Measurements from ENCODE around the gene S100B.
A peak's percentile ranks its signal among the peaks of the same experiment; 100 is the strongest.

S100B gene

DNA sequence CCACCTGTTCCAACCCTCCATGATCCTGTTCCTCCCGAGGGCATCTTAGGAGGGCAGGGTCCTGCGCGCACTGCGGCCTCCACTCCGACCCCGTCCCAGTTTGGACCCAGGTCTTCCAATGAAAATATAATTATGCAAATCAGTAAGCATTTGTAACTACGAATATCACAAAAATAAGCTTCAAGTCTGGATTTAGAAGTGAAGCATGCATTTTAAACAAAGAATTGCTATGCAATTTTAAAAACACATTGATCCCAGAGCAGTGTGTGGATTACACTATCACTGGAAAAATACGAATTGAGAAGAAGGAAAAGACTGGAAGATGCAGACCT is 31.3 kb upstream of the S100B start:
- peak overlapping the region; percentile 70 for H3K9ac ChIP-seq (ENCODE audit: low read depth, low read length)
- H3K27ac ChIP-seq (ENCODE audit: low read length), result peak overlapping the region; percentile 72
- H3K27me3 ChIP-seq (ENCODE audit: insufficient read depth, low read length, poor library complexity), result no peaks in the 10 kb centered on the region
- H4K20me1 ChIP-seq (ENCODE audit: insufficient read depth, low read length), result peaks cover 9% of the 10 kb centered on the region; the same call in 1 of the 2 replicates
- peak overlapping the region; percentile 38 to 74 for H3K4me3 ChIP-seq (ENCODE audit: low read depth in 1 of 2, low read length in 2 of 2)
- peaks cover 47% of the 10 kb centered on the region for H3K4me1 ChIP-seq (ENCODE audit: insufficient read depth, low read length)
- peak overlapping the region; percentile 96 for H3K4me2 ChIP-seq (ENCODE audit: insufficient read depth, low read length)
- TF ChIP-seq EZH2 (IDR thresholded peaks at IDR 0.05; ENCODE audit: borderline replicate concordance, low read depth, low read length, severe bottlenecking), result no peak
- TF ChIP-seq, protein P1, sequence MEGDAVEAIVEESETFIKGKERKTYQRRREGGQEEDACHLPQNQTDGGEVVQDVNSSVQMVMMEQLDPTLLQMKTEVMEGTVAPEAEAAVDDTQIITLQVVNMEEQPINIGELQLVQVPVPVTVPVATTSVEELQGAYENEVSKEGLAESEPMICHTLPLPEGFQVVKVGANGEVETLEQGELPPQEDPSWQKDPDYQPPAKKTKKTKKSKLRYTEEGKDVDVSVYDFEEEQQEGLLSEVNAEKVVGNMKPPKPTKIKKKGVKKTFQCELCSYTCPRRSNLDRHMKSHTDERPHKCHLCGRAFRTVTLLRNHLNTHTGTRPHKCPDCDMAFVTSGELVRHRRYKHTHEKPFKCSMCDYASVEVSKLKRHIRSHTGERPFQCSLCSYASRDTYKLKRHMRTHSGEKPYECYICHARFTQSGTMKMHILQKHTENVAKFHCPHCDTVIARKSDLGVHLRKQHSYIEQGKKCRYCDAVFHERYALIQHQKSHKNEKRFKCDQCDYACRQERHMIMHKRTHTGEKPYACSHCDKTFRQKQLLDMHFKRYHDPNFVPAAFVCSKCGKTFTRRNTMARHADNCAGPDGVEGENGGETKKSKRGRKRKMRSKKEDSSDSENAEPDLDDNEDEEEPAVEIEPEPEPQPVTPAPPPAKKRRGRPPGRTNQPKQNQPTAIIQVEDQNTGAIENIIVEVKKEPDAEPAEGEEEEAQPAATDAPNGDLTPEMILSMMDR (IDR thresholded peaks at IDR 0.05; ENCODE audit: borderline replicate concordance, extremely low read depth, low read length, poor library complexity, severe bottlenecking), result no peak
- H3K9me3 ChIP-seq (ENCODE audit: insufficient read depth, low read length, severe bottlenecking), result no peaks in the 10 kb centered on the region
- ATAC-seq (ENCODE audit: insufficient read depth, low read depth) (no peak), DNase-seq (no peak)
- peak overlapping the region; percentile 83 for H2AFZ ChIP-seq (ENCODE audit: low read depth, low read length)
- H3K79me2 ChIP-seq (ENCODE audit: insufficient read depth, low read length), result peaks cover 54% of the 10 kb centered on the region
- peaks cover 30% of the 10 kb centered on the region for H3K36me3 ChIP-seq (ENCODE audit: insufficient read depth, low read length)

DNA sequence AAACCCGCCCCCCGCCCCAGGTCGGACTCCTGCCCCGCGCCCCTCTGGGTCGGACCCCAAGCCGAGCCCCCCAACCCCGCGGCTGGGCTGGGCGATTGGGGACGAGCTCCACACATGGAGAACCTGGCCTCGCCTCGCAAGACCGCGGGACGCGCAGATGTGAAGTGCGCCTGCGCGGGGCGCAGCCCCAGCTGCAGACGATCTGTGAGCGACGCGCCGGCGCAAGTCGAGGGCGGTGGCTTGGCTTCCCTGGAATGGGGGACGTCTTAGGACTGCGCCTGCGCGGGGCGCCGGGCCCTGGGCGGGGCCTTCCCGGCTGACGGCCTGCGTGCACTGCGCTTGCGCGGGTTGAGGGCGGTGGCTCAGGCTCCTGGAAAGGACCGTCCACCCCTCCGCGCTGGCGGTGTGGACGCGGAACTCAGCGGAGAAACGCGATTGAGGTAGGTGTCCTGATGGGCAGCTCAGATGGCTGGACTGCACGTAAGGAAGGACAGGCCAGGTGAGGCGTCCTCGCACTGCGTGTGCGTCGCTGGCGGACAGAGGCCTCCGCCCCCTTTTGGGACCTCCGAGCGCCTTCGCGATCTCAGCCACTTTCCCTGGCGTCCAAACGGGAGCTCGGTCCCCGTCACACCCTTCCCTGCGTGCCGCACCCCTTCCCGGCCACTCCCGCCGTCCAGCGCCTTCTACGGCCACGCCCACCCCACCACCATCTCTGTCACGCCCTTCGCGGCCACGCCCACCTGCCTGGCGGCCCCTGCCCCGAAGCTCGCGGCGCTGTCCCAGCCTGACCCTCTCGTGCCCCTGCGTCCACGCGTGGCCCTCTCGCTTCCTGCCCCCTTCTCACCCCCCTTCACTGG is 30.7 kb upstream of the S100B start, which contains the start of gene PRMT2:
Gene PRMT2, plus strand, starts transcription at position 351 of the 857 bp plus-strand sequence. CDS start 1,278 bp downstream, outside the sequence.
- DNase-seq (peak; percentile 97), ATAC-seq (ENCODE audit: insufficient read depth, low read depth) (peak; percentile 91)
- peak within 1 kb of the TSS; percentile 88 for H3K27ac ChIP-seq (ENCODE audit: low read length)
- TF ChIP-seq, protein P1 (IDR thresholded peaks at IDR 0.05; ENCODE audit: borderline replicate concordance, extremely low read depth, low read length, poor library complexity, severe bottlenecking), result no peak
- no peak for TF ChIP-seq EZH2 (IDR thresholded peaks at IDR 0.05; ENCODE audit: borderline replicate concordance, low read depth, low read length, severe bottlenecking)
- H3K79me2 ChIP-seq (ENCODE audit: insufficient read depth, low read length), result peaks cover 48% of the 10 kb centered on the region
- no peaks in the 10 kb centered on the region for H3K27me3 ChIP-seq (ENCODE audit: insufficient read depth, low read length, poor library complexity)
- H3K4me1 ChIP-seq (ENCODE audit: insufficient read depth, low read length), result peaks cover 47% of the 10 kb centered on the region
- H3K36me3 ChIP-seq (ENCODE audit: insufficient read depth, low read length), result peaks cover 24% of the 10 kb centered on the region
- H3K4me3 ChIP-seq (ENCODE audit: low read depth in 1 of 2, low read length in 2 of 2), result peak within 1 kb of the TSS; percentile 38 to 74
- peak within 1 kb of the TSS; percentile 83 for H2AFZ ChIP-seq (ENCODE audit: low read depth, low read length)
- H3K9ac ChIP-seq (ENCODE audit: low read depth, low read length), result peak within 1 kb of the TSS; percentile 70
- peaks cover 9% of the 10 kb centered on the region; the same call in 1 of the 2 replicates for H4K20me1 ChIP-seq (ENCODE audit: insufficient read depth, low read length)
- H3K4me2 ChIP-seq (ENCODE audit: insufficient read depth, low read length), result peak within 1 kb of the TSS; percentile 96
- H3K9me3 ChIP-seq (ENCODE audit: insufficient read depth, low read length, severe bottlenecking), result no peaks in the 10 kb centered on the region

DNA sequence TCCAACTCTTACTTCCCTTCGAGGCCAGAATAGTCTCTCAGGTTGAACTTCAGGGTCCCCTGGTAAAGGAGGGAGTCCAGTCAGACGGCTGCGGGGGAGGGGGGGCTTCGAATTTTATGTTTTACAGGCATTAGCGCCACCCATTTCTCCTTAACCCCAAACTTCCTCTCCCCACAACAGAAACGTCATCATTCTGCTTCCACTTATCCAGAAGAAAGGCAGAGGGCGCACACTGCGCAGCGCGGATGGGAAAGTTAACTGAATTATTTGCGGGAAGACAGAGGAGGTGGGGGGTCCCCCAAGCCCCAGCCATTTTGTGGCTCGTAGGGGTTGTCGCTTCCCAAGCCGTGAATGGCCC is 30.1 kb upstream of the S100B start:
- peak; percentile 61 for ATAC-seq (ENCODE audit: insufficient read depth, low read depth)
- Histone ChIP-seq H2AFZ (ENCODE audit: low read depth, low read length) (peak overlapping the region; percentile 54), H3K27me3 (ENCODE audit: insufficient read depth, low read length, poor library complexity) (no peaks in the 10 kb centered on the region), H3K4me2 (ENCODE audit: insufficient read depth, low read length) (peak overlapping the region; percentile 96), H3K9me3 (ENCODE audit: insufficient read depth, low read length, severe bottlenecking) (no peaks in the 10 kb centered on the region), H3K36me3 (ENCODE audit: insufficient read depth, low read length) (peaks cover 20% of the 10 kb centered on the region), H3K9ac (ENCODE audit: low read depth, low read length) (peak overlapping the region; percentile 70), H3K4me3 (ENCODE audit: low read depth in 1 of 2, low read length in 2 of 2) (peak overlapping the region; percentile 22 to 74; a peak in 3 of 4 replicates), H4K20me1 (ENCODE audit: insufficient read depth, low read length) (peaks cover 9% of the 10 kb centered on the region; the same call in 1 of the 2 replicates), H3K4me1 (ENCODE audit: insufficient read depth, low read length) (peaks cover 47% of the 10 kb centered on the region), H3K27ac (ENCODE audit: low read length) (peak overlapping the region; percentile 88), H3K79me2 (ENCODE audit: insufficient read depth, low read length) (peaks cover 44% of the 10 kb centered on the region)
- TF ChIP-seq, protein P1 (IDR thresholded peaks at IDR 0.05; ENCODE audit: borderline replicate concordance, extremely low read depth, low read length, poor library complexity, severe bottlenecking), result peak; percentile 54
- TF ChIP-seq EZH2 (IDR thresholded peaks at IDR 0.05; ENCODE audit: borderline replicate concordance, low read depth, low read length, severe bottlenecking), result no peak
- peak; percentile 79 for DNase-seq

Measured in DND-41 (cell line).